NCI-H69 (cell line): ENCODE measurements around the gene JMJD8.

Experiments
- DNase-seq: peaks from one replicate; lab custom pipeline; 2025; lab: John Stamatoyannopoulos, UW

JMJD8 gene

DNA sequence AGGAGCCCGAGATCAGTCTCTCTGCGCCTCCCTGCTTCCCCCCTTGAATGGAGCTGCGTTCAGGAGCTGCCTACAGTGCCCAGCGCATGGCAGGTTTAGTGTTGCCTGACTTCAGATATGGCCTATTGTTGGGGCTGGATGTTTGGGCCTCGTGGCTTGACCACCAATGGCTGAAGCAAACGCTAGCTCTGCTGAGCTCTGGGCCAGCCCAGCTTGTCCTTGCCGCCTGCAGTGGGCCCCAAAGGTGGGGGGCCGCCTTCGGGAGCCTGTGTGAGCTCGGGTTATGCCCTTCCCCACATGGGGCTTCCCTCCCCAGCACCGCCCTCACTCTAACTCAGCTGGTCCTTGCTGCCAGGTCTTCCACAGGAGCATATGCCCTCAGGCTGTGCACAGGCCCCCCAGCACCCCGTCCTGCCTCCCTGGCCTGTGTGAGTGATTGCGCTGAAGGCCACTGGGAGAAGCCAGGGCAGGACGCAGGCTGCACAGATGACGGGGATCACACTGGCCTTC, 46.0 kb downstream of the JMJD8 start:
- DNase-seq: no peak

- DNase-seq: peak; percentile 68
Observed at GRCh38 chr16:637081-638018, 46.8 kb downstream of the JMJD8 start.

GRCh38 chr16:636206-637080, 47.7 kb downstream of the JMJD8 start, which contains the start of gene METTL26:
TSS of gene METTL26 (minus strand) at chr16:636305. CDS start at chr16:636290, 15 bp downstream.
- DNase-seq: peak; percentile 99

- peak; percentile 38 for DNase-seq
Observed at GRCh38 chr16:635573-636205, 48.4 kb downstream of the JMJD8 start.

GRCh38 chr16:634996-635395, 49.1 kb downstream of the JMJD8 start:
- no peak for DNase-seq

DNA sequence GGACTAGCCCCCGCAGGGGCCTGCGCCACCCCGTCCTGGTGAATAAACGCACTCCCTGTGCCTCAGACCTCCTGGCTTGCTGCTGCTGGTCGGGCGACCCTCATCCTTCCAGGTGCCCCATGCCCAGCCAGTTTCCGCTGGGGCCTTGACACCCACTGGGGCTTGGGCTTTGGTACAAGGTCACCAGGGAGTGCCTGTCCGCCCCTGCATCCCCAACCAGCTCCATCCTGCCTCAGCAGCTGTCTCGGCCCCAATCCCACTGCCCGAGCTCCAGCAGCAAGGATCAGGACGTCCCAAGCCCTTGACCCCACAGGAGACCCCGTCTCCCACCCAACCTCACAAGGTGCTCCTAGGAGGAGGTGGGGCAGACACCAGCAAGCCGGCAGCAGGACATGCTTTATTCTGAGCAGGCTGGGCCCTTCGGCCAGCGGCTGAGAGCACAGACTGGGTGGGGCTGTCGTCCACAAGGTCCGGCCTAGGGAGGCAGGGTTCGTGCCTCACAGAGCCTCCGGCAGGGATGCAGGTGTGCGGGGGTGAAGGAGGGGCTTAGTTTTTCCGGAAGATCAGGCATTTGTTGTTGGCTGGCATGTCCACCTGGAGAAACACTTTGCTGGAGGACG, 50.0 kb downstream of the JMJD8 start:
- DNase-seq: no peak

GRCh38 chr16:633336-634050, 50.6 kb downstream of the JMJD8 start:
- no peak for DNase-seq

- no peak for DNase-seq
Observed at GRCh38 chr16:632486-633335, 51.4 kb downstream of the JMJD8 start.

GRCh38 chr16:631808-632358, 52.3 kb downstream of the JMJD8 start:
- DNase-seq: no peak
